HG03521 (cell line): ENCODE data around the gene NOS1AP.

Experiments used
- ATAC-seq: cut with Tn5 transposase; IDR thresholded peaks from one replicate; pipeline ENCODE4 v1.9.1; 2021; ENCODE audit warnings: mild to moderate bottlenecking, moderate library complexity; ENCODE audit not compliant: unreplicated experiment

The NOS1AP gene

GRCh38 chr1:162214202-162214601 lies 144.7 kb downstream of the NOS1AP start:
- no peak for ATAC-seq

- no peak for ATAC-seq
These were observed 146.4 kb downstream of the NOS1AP start for GRCh38 chr1:162215902-162216301.

GRCh38 chr1:162216604-162217003 lies 147.1 kb downstream of the NOS1AP start:
- no peak for ATAC-seq

- no peak for ATAC-seq
These were observed 148.2 kb downstream of the NOS1AP start for GRCh38 chr1:162217706-162218105.

GRCh38 chr1:162218546-162218945 lies 149.1 kb downstream of the NOS1AP start:
- ATAC-seq = no peak

GRCh38 chr1:162218975-162219374 lies 149.5 kb downstream of the NOS1AP start:
- ATAC-seq = no peak

GRCh38 chr1:162219461-162219860 lies 150.0 kb downstream of the NOS1AP start:
- no peak for ATAC-seq

GRCh38 chr1:162220009-162220539 lies 150.6 kb downstream of the NOS1AP start:
- ATAC-seq = no peak

GRCh38 chr1:162222014-162222413 lies 152.5 kb downstream of the NOS1AP start:
- no peak for ATAC-seq

- ATAC-seq = no peak
These were observed 153.2 kb downstream of the NOS1AP start for GRCh38 chr1:162222730-162223129.

GRCh38 chr1:162223488-162223887 lies 154.0 kb downstream of the NOS1AP start:
- no peak for ATAC-seq

- ATAC-seq = no peak
These were observed 154.8 kb downstream of the NOS1AP start for GRCh38 chr1:162224267-162224666.

- no peak for ATAC-seq
These were observed 159.1 kb downstream of the NOS1AP start for GRCh38 chr1:162228586-162228985.

- ATAC-seq = no peak
These were observed 160.1 kb downstream of the NOS1AP start for GRCh38 chr1:162229549-162229948.

- no peak for ATAC-seq
These were observed 160.6 kb downstream of the NOS1AP start for GRCh38 chr1:162230096-162230495.

- no peak for ATAC-seq
These were observed 161.0 kb downstream of the NOS1AP start for GRCh38 chr1:162230517-162230916.

GRCh38 chr1:162232034-162232711 lies 162.7 kb downstream of the NOS1AP start:
- ATAC-seq = no peak

- ATAC-seq = no peak
These were observed 163.6 kb downstream of the NOS1AP start for GRCh38 chr1:162233066-162233465.

- no peak for ATAC-seq
These were observed 164.4 kb downstream of the NOS1AP start for GRCh38 chr1:162233937-162234336.

GRCh38 chr1:162234571-162234970 lies 165.1 kb downstream of the NOS1AP start:
- no peak for ATAC-seq

- no peak for ATAC-seq
These were observed 165.8 kb downstream of the NOS1AP start for GRCh38 chr1:162235241-162235800.

GRCh38 chr1:162236201-162236600 lies 166.7 kb downstream of the NOS1AP start:
- ATAC-seq = no peak

GRCh38 chr1:162236618-162237017 lies 167.1 kb downstream of the NOS1AP start:
- no peak for ATAC-seq
